ENCODE results near the gene MRPL27.
A peak's percentile ranks its signal among the peaks of the same experiment; 100 is the strongest.

The MRPL27 gene

DNA sequence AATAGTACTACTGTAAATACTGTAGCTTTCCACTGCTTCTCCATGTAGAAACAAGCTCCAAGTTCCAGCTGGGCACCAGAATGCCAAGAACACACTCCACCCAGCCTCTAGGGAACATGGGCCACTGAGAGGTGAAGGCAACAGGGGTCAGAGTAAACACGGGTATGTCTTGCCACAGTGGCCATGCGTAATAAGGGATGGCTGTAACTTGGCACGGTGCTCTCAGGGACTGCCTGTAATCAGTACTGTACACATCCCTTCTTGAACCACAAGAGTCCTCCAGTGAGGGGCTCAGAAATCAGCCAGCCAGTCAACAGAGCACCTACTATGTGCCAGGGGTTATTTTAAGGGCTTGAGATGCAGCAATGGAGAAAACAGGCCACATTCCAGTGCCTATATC is 13.5 kb upstream of the MRPL27 start:
- DNase-seq (ENCODE audit: low spot score) = no peak

DNA sequence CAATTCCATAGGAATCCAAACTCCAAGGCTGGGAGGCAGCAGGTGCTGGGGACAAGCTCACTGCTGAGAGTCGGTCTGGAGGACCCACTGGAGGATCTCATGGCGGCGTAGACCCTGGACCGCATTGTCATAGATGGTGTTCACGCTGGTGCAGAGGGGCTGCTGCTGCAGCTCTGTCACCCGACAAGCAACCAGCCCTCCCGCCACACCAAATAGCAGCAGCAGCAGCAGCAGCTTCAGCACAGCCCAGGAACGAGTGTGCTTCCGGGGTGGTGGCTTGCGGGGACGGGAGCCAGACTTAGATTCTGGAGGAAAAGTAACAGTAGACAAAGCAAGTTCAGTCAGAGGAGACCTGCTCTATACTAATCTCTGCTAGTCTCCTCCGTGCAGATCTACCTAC is 9.9 kb upstream of the MRPL27 start:
- DNase-seq (ENCODE audit: low spot score) = no peak

DNA sequence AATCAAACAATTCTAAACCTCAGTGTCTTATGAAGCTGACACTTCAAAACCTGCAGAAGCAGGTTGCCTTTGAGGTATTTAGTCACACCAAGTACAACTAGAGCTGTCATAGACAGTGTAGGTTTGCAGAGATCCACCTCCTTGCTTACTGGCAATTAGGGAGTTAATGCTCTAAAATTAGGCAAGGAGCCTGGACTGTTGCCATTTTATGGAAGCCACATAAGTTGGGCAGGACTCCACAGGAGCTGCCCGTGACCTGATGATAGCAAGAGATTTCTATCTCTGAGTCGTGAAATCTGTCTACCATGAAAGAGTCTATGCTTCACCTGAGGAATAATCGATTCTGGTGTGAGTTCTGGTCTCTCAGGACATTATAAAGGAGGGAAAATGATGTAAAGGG is 8.9 kb upstream of the MRPL27 start:
- DNase-seq (ENCODE audit: low spot score) = no peak

DNA sequence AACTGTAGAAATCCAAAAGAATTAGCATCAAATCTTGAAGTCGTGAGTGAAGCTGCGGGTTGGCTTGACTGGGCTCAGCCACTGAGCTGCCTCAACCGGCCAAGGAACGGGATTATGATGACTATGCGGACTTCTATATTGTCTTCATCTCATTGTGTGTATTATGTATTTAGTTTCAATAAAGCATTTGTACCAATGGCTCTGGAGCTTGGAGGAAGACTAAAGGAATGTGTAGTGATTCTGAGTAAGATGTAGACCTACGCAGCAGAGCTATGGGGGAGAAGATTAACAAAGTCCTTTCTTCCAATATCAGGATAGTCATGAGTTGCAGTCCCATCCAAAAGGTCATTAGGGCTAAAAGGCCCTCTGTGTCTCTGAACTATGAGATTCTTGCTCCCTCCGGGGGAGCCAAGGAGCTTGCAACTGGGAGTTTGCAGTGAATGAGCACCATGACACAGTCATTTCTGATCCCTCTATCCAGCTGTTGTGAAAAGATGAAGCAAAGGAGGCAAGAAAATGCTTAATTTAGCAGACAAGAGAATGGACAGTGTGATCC is 8.4 kb upstream of the MRPL27 start:
- DNase-seq (ENCODE audit: low spot score) = no peak

DNA sequence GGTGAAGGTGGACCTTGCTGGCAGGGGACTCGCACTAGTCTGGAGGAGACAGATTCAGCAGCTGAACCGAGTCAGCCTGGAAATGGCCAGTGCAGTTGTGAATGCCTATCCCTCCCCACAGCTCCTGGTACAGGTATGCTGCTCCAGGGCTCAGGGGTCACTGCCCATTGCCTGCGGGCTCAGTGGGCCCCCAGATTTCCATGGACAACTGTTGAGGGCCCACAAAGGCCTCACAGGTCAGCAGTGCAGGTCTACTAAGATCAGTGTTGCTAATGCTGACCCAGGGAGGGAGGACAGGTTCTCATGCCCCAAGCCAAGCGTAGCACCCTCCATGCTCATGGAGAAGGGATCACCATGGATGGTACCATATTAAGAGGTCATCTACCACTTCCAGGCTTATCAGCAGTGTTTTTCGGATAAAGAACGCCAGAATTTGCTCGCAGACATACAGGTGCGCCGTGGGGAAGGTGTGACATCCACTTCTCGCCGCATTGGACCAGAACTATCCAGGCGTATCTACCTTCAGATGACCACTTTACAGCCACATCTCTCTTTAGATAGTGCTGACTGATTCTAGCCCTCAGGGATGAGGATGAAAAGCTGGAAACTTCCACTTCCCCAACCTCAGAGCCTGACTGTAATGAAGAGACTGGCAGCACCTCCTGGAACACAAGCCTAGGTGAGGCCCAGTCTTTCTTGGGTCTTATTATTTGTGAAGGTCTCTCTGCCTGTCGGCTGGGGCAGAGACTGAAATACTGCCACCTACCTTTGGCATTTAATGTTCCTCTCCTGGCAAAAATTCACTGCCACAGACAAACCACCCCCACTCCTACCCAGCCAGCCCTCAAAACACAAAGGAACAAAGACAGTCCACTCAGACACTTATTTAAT is 7.6 kb upstream of the MRPL27 start:
- no peak for DNase-seq (ENCODE audit: low spot score)

DNA sequence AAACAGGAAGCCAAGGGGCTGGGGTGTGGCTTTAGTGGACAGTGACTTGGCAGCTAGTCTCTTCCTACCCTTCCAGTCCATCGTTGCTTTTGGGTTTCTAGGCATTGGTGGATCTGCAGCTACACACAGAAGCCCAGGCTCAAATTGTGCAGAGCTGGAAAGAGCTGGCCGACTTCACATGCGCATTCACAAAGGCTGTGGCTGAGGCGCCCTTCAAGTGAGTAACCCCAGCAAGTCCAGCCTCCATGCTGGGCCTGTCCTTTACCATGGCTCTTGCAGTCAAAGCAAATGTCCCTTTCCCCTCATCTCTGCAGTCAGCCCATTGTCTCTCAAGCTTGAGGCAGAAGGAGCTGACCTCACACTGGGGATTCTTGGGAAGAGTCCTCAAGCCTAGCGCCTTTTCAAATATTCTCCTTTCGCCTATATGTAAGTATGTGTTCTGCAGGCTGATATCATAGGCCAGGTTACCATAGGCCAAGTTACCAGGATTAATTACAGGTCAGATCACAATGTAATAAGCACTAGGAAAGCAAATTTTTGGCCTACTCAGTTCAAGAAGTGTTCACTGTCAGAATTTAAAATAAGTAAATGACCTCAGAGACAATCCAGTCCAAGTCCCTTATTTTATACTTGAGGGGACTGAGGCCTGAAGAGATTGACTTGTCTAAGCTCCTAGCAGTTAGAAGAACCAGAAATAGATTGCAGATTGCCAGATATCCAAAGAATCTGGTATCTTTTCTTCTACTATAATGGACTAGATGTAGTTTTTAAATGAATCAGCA is 6.6 kb upstream of the MRPL27 start:
- DNase-seq (ENCODE audit: low spot score) = no peak

DNA sequence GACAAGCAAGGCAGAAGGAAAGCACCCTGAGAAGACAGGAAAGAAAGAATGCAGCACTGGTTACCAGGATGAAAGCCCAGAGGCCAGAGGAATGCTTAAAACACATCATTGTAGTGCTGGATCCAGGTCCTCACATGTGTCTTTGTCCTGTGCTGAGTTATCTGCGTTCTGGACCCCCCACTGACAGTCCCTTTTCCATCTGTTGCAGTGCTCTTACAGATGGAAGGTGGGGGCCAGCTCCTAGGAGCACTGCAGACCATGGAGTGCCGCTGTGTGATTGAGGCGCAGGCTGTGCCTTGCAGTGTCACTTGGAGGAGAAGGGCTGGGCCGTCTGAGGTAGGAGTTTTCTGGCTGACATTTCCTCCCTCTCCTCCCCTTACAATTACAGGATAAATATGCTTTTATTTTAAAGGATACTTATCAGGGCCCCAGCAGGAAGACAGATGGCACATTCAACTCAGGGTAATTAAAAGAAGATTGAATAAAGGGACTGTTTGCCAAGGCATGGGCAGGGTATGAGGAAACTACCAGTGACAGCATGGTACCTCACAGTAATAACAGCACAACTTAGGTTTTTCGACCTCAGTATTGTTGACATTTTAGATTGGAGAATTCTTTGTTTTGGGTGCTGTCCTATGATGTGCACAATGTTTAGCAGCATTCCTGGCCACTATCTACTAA is 3.0 kb upstream of the MRPL27 start:
- DNase-seq (ENCODE audit: low spot score) = no peak

DNA sequence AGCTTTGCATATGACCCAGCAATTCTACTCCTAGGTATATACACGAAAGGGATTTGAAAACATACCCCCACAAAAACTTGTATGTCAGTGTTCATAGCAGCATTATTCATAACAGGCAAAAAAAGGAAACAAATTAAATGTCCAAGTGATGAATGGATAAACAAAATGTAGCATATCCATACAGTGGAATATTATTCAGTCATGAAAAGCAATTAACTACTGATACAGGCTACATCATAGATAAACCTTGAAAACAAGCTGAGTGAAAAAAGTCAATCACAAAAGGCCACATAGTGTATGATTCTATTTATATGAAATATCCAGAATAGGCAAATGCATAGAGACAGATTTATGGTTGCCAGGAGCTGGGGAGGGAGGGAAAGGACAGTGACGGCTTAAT is 721 bp upstream of the MRPL27 start:
- DNase-seq (ENCODE audit: low spot score) = no peak

DNA sequence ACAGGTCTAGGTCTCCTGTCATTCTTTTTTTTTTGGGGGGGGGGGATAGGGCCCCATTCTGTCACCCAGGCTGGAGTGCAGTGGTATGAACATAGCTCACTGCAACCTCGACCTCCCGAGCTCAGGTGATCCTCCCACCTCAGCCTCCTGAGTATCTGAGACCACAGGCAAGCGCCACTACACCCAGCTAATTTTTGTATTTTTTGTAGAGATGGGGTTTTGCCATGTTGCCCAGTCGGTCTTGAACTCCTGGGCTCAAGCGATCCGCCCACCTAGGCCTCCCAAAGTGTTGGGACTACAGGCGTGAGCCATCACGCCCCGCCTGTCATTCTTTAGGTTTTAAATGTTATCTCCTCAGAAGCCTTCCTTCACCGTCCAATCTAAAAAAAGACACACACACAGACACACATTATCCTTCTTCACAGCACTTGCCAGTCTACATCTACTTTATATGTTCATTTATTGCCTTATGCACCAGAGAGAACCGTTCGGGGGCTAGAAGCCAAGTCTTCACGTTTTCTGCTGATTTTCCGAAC is 694 bp downstream of the MRPL27 start:
- no peak for DNase-seq (ENCODE audit: low spot score)

DNA sequence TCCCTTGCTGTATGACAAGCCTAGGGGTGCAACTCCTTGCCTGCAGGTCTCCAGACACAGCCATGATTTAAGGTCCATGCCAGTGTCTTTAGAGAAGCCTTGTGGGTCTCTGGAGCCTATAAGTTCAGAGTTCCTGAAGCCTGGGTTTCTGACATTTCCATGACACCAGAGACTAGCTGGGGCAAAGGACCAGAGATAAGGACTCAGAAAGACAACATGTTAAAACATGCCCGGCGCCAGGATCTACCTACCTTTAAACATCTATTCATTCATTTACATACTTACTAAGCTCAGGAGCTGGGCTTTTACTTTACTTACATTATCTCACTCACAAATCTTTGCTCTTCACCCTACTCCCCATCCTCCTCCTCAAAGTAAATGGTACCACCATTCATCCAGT is 1.5 kb downstream of the MRPL27 start:
- no peak for DNase-seq (ENCODE audit: low spot score)

DNA sequence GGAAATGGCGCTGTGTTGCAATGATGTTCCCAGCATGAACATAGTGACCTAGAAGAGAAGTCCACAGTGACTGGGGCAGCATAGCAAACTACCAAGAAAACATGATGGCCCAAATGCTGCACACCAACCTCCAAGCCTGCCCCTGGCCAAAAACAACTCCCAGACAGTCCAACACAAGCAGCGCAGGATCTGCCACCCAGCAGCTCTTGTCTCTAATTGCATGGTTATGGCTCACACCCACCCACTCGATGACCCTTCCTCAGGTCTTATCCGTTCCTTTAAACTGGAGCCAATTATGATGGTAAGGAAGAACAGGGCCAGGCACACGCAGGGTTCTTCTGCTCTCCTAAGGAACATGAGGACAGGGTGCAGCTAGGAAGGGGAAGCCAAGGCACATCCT is 2.9 kb downstream of the MRPL27 start:
- no peak for DNase-seq (ENCODE audit: low spot score)

DNA sequence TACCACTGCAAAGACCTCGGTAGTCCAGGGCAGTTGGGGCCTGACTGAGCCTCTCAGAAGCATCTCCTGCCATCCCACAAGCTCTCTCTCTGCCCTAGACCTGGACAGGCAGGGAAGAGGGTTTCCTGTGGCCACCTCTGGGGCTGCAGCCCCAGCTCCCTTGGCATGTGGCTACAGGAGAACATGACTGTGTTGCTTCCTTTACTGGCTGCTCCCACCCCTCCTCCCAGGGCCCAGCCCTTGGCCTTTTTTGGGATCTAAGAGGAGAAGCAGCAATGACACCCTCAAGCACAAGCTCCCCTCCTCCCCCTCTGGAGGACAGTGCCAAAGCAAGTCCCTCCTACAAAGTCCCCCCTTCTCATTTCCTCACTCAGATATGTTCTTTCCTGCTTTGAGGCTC is 5.6 kb downstream of the MRPL27 start:
- no peak for DNase-seq (ENCODE audit: low spot score)

DNA sequence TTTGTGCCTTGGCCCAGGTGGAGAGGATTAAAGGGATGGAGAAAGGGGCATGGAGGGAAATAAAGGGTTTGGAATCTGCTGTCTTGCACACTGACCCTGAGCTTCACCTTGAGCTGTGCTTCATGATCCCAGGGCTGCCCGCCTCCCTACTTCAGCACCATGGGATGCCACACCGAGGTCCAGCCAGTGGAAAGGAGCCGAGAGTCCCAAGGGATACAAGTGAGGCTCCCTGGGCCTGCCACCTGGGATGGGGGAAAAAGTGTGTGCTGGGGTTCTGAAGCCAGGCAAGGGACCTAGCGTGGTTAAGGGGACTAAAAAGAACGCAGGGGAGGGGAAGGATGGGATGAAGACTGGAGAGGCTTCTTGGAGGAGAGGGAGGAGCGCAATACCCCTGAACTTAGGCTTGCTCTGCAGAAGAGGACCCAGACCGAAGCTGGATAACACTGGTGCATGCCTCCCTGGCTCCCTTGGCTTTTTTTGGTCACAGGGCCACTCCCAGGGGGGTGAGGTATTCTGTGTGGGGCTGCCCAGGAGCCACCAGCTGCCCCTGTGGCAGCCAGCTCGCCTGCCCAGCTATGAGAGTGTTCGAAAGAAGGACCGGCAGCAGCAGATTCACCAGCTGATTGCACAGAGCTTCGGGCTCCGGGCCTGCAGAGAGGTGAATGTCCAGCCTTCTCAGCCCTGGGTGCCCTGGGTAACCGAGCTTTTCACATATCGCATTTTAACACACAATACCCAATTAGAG is 7.2 kb downstream of the MRPL27 start:
- no peak for DNase-seq (ENCODE audit: low spot score)

DNA sequence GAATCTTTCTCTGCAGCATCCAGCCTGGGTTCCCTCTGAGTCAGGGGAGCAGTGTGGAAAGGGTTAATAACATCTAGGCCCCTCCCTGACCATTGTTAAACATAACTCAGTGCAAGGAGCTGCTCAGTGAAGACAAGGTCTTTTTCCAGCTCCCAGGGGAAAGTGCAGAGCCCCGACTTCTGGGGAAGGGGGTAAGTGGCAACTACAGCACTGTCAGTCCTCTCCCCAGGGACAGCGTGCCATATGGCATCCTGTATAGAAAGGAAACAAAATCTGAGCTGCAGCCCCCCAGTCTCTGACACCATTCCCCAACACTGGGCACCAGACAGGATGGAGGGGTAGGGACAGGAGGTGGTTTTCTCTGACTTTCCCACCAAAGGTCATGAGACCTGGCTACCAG is 7.8 kb downstream of the MRPL27 start:
- DNase-seq (ENCODE audit: low spot score) = no peak

DNA sequence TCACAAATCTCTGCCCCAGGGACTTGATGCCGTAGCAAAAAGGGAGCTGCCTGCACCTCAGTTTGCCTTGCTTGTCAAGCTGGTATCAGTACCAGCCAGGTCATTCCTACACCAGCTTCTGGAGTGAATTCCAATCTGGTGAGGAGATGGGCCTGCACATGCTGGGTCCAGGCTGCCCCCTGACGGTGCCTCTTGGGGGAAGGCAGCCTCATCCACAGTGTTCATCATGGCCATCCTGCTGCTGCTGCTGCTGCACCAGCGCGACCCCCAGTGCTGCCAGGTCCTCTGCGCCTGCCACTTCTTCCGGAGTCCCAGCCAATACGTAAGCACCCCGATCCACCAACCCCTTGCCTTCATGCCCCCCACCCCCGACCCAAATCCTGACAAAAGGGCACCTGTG is 8.3 kb downstream of the MRPL27 start:
- no peak for DNase-seq (ENCODE audit: low spot score)

DNA sequence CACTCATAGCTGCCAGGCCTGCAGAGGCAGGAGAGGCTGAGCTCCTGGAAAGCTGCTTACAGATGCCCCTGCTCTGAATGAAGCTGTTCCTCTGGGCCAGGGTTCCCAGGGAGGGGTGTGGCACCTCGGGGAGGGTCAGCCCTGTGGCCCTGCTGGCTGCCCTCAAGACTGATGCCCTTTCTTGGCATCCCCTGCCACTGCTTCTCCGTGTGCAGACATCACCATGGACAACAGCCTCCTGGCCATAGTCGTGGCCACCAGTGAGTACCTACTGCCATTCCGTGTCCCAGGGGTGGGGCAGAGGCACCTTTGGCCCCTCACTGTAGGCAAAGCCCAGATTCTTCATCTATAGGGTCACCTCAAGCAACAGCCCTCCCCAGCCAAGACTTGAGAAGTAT is 8.9 kb downstream of the MRPL27 start:
- no peak for DNase-seq (ENCODE audit: low spot score)

DNA sequence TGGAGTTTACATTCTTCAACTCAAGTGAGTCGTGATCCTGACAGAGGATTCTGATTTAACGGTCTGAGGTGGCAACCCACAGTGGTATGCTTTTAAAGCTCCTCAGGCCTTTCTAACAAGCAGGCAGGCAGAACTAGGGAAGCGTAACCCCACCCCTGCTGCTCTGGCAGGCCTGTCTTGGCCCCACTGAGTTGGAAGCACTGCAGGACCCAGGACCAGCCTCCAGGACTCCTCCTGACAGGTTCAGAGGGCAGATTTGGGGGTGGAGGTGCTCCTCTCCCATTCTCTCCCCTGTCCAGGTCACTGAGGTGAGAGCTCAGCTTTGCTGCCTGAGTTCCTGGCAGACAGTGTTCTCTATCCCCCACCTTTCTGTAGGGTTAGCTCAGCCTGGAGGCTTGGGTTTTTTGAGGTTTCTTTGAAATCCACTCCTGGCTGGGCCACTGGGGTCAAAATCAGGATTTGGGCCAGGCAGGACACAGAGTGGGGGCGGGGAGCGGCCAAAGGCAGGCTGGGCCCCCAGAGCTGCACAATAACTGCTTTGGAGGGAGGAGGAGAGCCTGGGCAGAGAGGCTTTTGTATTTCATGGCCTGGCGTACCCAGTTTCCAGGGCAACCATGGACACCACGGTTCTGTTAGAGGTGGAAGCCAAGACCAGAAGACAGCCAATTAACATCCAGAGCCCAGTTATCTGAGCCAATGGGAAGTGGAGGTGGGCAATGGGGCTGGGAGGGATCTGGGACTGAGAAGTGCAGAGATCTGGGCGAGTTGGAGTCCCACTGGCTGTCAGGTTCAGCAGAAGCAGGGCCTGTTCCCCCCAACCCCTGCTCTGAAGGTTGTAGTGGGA is 9.5 kb downstream of the MRPL27 start:
- DNase-seq (ENCODE audit: low spot score) = peak; percentile 80

DNA sequence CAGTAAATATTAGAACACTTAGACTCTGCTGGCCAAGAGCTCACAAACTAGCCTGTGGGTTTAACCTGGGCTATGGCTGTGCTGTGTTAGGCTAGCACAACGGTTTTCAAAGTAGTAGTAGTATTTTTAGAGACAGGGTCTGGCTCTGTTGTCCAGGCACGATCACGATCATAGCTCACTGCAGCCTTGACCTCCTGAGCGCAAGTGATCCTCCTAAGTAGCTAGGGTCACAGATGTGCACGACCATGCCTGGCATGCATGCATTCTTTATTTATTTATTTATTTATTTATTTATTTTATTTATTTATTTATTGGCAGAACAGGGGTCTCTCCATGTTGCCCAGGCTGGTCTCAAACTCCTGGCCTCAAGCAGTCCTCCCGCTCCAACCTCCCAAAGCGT is 10.3 kb downstream of the MRPL27 start:
- DNase-seq (ENCODE audit: low spot score) = no peak

DNA sequence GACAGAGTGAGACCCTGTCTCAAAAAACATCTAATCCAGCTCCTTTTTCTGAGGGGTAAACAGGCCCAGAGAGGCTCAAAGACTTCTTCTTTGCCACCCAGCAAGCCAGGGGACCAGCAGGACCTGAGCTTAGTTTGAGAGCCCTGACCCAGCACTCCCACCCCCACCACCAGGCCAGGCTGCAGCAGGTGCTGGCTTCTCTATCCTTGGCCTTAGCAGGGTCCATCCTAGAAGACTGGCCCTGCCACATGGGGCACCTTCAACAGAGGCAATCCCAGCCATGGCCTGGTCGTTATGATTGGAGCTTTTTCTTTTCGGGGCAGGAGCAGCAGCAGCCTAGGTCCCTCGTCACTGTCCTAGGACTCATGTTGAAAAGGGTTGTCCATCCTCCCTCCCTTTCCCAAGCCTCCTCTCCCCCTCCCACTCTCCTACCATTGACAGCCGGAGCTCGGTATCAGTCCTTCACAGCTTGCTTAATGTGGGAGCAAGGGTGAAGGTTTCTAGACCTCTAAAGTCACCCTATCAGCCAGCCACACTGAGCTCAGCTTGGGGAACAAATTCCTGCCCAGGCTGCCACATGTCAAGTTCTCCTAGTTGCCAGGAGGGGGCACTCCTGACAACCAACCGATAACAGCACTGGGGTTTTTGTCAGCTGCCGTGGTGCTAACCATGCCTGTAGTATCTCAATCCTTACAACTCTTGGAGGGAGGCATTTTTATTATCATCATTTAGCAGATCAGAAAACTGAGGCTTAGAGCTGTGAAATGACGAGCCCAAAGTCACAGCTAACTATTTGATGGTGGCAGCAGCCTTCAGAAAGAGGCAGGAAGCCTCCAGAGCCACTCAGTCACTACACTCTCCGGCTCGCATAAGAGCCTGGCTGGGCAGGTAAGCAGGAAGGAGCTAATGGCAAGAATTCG is 11.2 kb downstream of the MRPL27 start:
- DNase-seq (ENCODE audit: low spot score) = peak; percentile 61

Measured in putamen (tissue), 1 donor.